Fibroblast of skin of abdomen (primary cell): ENCODE measurements around the gene FMOD.
A peak's percentile ranks its signal among the peaks of the same experiment; 100 is the strongest.
"Not testable (repeated sequence)": the region's sequence is repeated elsewhere in the genome, so short reads cannot be mapped to it uniquely, and the experiment has no call there.

Source experiments
- DNase-seq: peaks from one replicate; pipeline ENCODE4 v3.0.0-alpha.2; 2013

The FMOD gene

GRCh38 chr1:203325418-203326091, 25.4 kb downstream of the FMOD start:
- no peak for DNase-seq

GRCh38 chr1:203325026-203325417, 25.9 kb downstream of the FMOD start:
- no peak for DNase-seq

GRCh38 chr1:203324105-203325025, 26.6 kb downstream of the FMOD start:
- no peak for DNase-seq

GRCh38 chr1:203323587-203323986, 27.3 kb downstream of the FMOD start:
- DNase-seq, result no peak

- no peak for DNase-seq
These were observed 28.3 kb downstream of the FMOD start for GRCh38 chr1:203322500-203323179.

GRCh38 chr1:203321273-203322052, 29.5 kb downstream of the FMOD start:
- no peak for DNase-seq

GRCh38 chr1:203320591-203321272, 30.2 kb downstream of the FMOD start:
- DNase-seq, result peak; percentile 20

- no peak for DNase-seq
These were observed 32.7 kb downstream of the FMOD start for GRCh38 chr1:203318229-203318517.

- DNase-seq, result no peak
These were observed 33.3 kb downstream of the FMOD start for GRCh38 chr1:203317429-203318228.

GRCh38 chr1:203316626-203317093, 34.3 kb downstream of the FMOD start:
- no peak for DNase-seq

GRCh38 chr1:203314025-203314759, 36.7 kb downstream of the FMOD start:
- DNase-seq, result not testable (repeated sequence)

GRCh38 chr1:203311368-203312301, 39.3 kb downstream of the FMOD start:
- no peak for DNase-seq

- no peak for DNase-seq
These were observed 42.0 kb downstream of the FMOD start for GRCh38 chr1:203308923-203309331.

- DNase-seq, result no peak
These were observed 42.5 kb downstream of the FMOD start for GRCh38 chr1:203308328-203308922.

GRCh38 chr1:203307641-203308126, 43.2 kb downstream of the FMOD start:
- no peak for DNase-seq

- DNase-seq, result no peak
These were observed 43.9 kb downstream of the FMOD start for GRCh38 chr1:203306965-203307541.

- DNase-seq, result peak; percentile 69
These were observed 44.6 kb downstream of the FMOD start for GRCh38 chr1:203306089-203306964.
